ENCODE measurements around the gene SEMA5A. TPM values are rescaled to one million over a fixed set of nuclear protein-coding genes. Genes with fewer than 3 reads are reported as not detected.

Gene SEMA5A
- total and polyA plus RNA-seq, 2 donors (not counting 1 experiment from before 2014, with no cell fraction given): not detected

- Histone ChIP-seq H4K20me1 (ENCODE audit: control insufficient read depth, insufficient read depth, low read length, poor library complexity, severe bottlenecking) (no peaks in the 10 kb centered on the region), H2AFZ (ENCODE audit: insufficient read depth, low read depth, low read length, poor library complexity, severe bottlenecking) (no peak overlapping the region), H3K27me3 (replicated peaks in 1 of 4; ENCODE audit: control extremely low read depth in 1 of 4, control insufficient read depth in 3 of 4, insufficient read depth in 4 of 4, low read length in 3 of 4) (no peaks in the 10 kb centered on the region), H3K4me3 (ENCODE audit: control extremely low read depth in 1 of 5, extremely low read depth in 1 of 5, insufficient read depth in 1 of 5, low read depth in 2 of 5, low read length in 4 of 5) (no peak overlapping the region), H3K36me3 (replicated peaks in 1 of 2; ENCODE audit: control extremely low read depth in 1 of 2, control insufficient read depth in 1 of 2, extremely low read depth in 1 of 2, insufficient read depth in 2 of 2, low read length in 1 of 2) (no peaks in the 10 kb centered on the region), H3K27ac (ENCODE audit: low read length in 2 of 2) (no peak overlapping the region), H3K4me2 (replicated peaks; ENCODE audit: low read depth, low read length, poor library complexity, severe bottlenecking) (no peak overlapping the region), H3K79me2 (ENCODE audit: control insufficient read depth, insufficient read depth, low read length) (no peaks in the 10 kb centered on the region), H3K4me1 (ENCODE audit: control insufficient read depth in 2 of 2, insufficient read depth in 2 of 2, low read length in 2 of 2) (no peaks in the 10 kb centered on the region), H3K9me3 (ENCODE audit: control extremely low read depth in 1 of 3, control insufficient read depth in 2 of 3, insufficient read depth in 1 of 3, low read length in 2 of 3) (no peaks in the 10 kb centered on the region), H3K9ac (ENCODE audit: low read length) (no peak overlapping the region)
- TF ChIP-seq CTCF (IDR thresholded peaks at IDR 0.05): no peak
- TF ChIP-seq EZH2 (IDR thresholded peaks at IDR 0.05; ENCODE audit: borderline replicate concordance, insufficient read depth, low read depth, low read length, poor library complexity, severe bottlenecking): no peak
- peaks cover 8% of the 10 kb centered on the region for H3K9me3 Mint-ChIP-seq (ENCODE audit: insufficient read depth)
- ATAC-seq (ENCODE audit: low read depth) (no peak), DNase-seq (no peak)
- no peak overlapping the region for H3K27ac Mint-ChIP-seq
- H3K27me3 Mint-ChIP-seq: no peaks in the 10 kb centered on the region
- 75% methylated on average over 2 of the region's 2 CpGs for WGBS (ENCODE audit: insufficient coverage)
- POLR2A ChIA-PET: no interaction called here
- CTCF ChIA-PET: no interaction called here
- intact Hi-C loops (cut with micrococcal nuclease): no loop called here
- H3K4me3 Mint-ChIP-seq: no peak overlapping the region
- H3K4me1 Mint-ChIP-seq: no peaks in the 10 kb centered on the region
Measured at GRCh38 chr5:9452181-9452580, 93.7 kb downstream of the SEMA5A start.

- Histone ChIP-seq H3K27me3 (replicated peaks in 1 of 4; ENCODE audit: control extremely low read depth in 1 of 4, control insufficient read depth in 3 of 4, insufficient read depth in 4 of 4, low read length in 3 of 4) (no peaks in the 10 kb centered on the region), H4K20me1 (ENCODE audit: control insufficient read depth, insufficient read depth, low read length, poor library complexity, severe bottlenecking) (no peaks in the 10 kb centered on the region), H3K27ac (ENCODE audit: low read length in 2 of 2) (no peak overlapping the region), H3K79me2 (ENCODE audit: control insufficient read depth, insufficient read depth, low read length) (no peaks in the 10 kb centered on the region), H3K9me3 (ENCODE audit: control extremely low read depth in 1 of 3, control insufficient read depth in 2 of 3, insufficient read depth in 1 of 3, low read length in 2 of 3) (no peaks in the 10 kb centered on the region), H2AFZ (ENCODE audit: insufficient read depth, low read depth, low read length, poor library complexity, severe bottlenecking) (no peak overlapping the region), H3K4me1 (ENCODE audit: control insufficient read depth in 2 of 2, insufficient read depth in 2 of 2, low read length in 2 of 2) (no peaks in the 10 kb centered on the region), H3K36me3 (replicated peaks in 1 of 2; ENCODE audit: control extremely low read depth in 1 of 2, control insufficient read depth in 1 of 2, extremely low read depth in 1 of 2, insufficient read depth in 2 of 2, low read length in 1 of 2) (no peaks in the 10 kb centered on the region), H3K4me2 (replicated peaks; ENCODE audit: low read depth, low read length, poor library complexity, severe bottlenecking) (no peak overlapping the region), H3K9ac (ENCODE audit: low read length) (no peak overlapping the region), H3K4me3 (ENCODE audit: control extremely low read depth in 1 of 5, extremely low read depth in 1 of 5, insufficient read depth in 1 of 5, low read depth in 2 of 5, low read length in 4 of 5) (no peak overlapping the region)
- Mint-ChIP-seq H3K27me3 (no peaks in the 10 kb centered on the region), H3K9me3 (ENCODE audit: insufficient read depth) (peaks cover 8% of the 10 kb centered on the region), H3K4me3 (no peak overlapping the region), H3K4me1 (no peaks in the 10 kb centered on the region), H3K27ac (no peak overlapping the region)
- CTCF ChIA-PET: no interaction called here
- no peak for ATAC-seq (ENCODE audit: low read depth)
- TF ChIP-seq EZH2 (IDR thresholded peaks at IDR 0.05; ENCODE audit: borderline replicate concordance, insufficient read depth, low read depth, low read length, poor library complexity, severe bottlenecking): no peak
- TF ChIP-seq CTCF (IDR thresholded peaks at IDR 0.05): no peak
- no peak for DNase-seq
- intact Hi-C loops (cut with micrococcal nuclease): no loop called here
- 94% methylated on average over 3 of the region's 4 CpGs for WGBS (ENCODE audit: insufficient coverage)
- POLR2A ChIA-PET: no interaction called here
Measured at GRCh38 chr5:9451037-9451436, 94.8 kb downstream of the SEMA5A start.

Measured in B cell (primary cell).